HG03060 (cell line): ENCODE data around the gene CELSR1.

Experiments
- ATAC-seq: cut with Tn5 transposase; IDR thresholded peaks from one replicate; pipeline ENCODE4 v1.9.1; 2021; ENCODE audit warnings: low read depth, moderate number of reproducible peaks; ENCODE audit not compliant: unreplicated experiment

CELSR1 gene

GRCh38 chr22:46429325-46429853 lies 108.0 kb downstream of the CELSR1 start:
- no peak for ATAC-seq

- ATAC-seq: no peak
Measured at GRCh38 chr22:46428602-46429324, 108.7 kb downstream of the CELSR1 start.

DNA sequence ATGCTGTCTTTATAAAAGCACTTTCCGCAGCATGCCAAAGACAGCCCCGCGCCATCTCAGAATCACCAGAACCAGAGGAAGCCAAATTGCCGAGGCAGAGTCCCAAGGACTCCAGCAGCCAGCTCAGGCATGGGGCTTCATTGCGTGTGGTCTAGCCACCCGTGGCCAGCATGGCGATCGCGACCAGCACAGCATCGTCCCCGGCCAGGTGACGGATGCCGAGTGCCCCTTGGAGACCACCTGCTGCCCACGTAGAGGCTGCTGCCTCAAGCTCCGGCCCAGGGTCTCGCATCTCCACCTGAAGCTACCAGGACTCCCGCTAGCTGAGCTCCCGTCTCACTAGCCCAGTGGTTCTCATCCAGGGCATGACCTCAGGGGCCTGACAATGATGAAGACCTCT lies 109.2 kb downstream of the CELSR1 start:
- ATAC-seq: no peak

- ATAC-seq: no peak
Measured at GRCh38 chr22:46425016-46425415, 112.4 kb downstream of the CELSR1 start.

GRCh38 chr22:46424496-46424895 lies 112.9 kb downstream of the CELSR1 start:
- no peak for ATAC-seq

DNA sequence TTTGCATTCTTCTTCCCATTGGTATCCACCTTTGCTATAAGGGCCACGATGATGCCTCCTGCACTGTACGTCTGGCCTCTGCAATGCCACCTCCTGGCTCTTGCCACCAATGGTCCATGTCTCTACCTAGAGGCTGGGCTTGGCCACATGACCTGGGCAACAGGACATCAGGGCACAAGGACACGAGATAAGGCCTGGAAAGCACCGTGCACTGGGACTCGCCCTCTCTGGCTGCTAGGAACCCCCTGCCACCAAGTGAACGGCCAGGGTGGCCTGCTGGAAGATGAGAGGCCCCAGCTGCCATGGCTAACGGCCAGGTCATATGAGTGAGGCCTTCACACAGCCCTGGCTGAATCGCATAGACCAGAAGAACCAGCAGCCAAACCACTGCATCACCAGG lies 114.5 kb downstream of the CELSR1 start:
- no peak for ATAC-seq

- ATAC-seq: no peak
Measured at GRCh38 chr22:46421267-46421666, 116.2 kb downstream of the CELSR1 start.

- no peak for ATAC-seq
Measured at GRCh38 chr22:46419754-46420571, 117.5 kb downstream of the CELSR1 start.

GRCh38 chr22:46418827-46419226 lies 118.6 kb downstream of the CELSR1 start:
- no peak for ATAC-seq

DNA sequence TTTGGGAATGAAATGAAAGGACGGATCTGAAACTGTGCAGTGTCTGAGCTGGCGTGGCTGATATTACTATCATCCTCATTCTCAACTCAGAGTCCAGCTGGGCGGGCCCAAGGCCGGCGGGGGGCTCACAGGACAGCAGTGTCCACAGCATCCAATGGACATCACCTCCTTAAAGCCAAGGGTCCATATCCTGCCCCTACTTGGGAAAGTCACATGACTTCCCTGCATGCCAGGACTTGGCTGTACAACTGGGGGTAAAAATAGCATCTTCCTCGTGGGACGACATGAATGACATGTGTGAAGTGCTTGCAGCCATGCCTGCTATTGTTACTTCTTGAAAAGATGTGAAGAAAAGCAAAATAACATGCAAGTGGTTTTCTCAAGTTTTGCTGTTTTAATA lies 119.7 kb downstream of the CELSR1 start:
- ATAC-seq: no peak

DNA sequence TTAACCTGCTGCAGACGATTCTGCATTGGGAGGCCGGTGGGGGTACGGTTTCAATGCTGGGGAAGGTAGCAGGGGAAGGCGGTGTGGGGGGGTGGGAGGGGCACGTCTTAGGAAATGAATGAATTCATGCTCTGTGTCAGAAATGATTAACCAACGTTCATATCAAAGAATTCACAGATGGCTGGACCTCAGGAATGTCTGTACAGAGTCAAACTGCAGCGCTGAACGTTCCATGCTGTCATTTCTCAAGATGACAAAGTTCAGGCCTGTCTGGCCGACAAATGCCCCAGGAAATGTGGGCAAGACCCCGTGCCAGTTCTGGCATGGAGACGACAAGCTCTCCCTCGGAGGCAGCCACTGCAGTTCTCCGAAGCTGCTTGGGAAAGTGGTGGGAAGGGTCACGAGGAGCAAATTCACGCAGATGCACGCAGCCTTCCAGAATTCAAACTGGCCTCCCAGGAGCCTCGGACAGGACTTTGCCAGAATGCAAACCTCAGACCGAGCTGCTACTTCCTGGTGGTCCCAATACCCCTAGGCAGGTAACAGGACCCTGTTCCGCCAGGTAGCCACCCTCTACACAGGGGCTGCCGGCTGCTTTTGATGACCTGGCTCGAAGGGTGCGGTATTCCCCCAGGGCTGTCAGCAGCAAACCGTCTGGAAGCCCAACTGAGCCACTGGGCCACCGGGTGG lies 120.4 kb downstream of the CELSR1 start:
- no peak for ATAC-seq

- no peak for ATAC-seq
Measured at GRCh38 chr22:46416520-46416871, 120.9 kb downstream of the CELSR1 start.

- no peak for ATAC-seq
Measured at GRCh38 chr22:46415776-46416519, 121.5 kb downstream of the CELSR1 start.

DNA sequence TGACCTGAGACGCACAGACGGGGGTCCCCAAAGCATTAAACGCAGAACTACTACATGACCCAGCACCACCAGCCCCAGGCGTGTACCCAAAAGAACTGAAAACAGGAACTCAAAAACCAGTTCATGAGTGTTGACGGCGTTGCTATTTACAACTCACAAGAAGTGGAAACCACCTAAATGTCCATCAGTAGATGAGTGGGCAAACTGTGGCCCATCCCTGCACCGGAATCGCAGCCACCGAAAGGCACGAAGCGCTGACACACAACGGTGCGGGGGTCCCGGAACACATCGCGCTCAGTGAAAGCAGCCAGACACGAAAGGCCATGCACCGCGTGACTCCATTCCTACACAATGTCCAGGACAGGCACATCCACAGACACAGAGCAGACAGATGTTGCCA lies 122.7 kb downstream of the CELSR1 start:
- no peak for ATAC-seq

GRCh38 chr22:46413725-46414379 lies 123.6 kb downstream of the CELSR1 start:
- ATAC-seq: no peak

- no peak for ATAC-seq
Measured at GRCh38 chr22:46411347-46411746, 126.1 kb downstream of the CELSR1 start.

DNA sequence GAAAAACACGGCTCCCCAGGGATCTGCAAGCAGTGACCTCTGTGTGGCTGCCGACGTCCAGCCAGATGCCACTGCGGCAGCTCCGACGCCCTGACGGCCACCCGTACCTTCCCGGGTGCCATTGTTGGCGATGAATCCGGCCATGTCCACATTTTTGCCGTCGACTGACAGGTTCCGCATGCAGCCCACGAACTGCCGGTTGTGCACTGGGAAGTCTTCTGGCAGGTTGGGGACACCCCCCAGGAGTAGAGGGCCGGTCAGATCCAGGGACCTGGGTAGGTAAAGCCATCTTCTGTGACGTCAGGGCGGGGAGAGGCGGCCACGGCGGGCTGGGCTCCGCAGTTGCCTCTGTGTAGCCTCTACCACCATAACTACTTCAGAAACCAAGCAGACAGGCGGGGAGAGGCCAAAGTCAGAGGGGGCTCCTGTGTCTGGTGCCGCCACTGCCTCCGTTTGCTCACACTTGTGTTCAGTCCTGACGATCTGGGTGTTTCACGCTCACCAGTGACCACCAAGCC lies 127.1 kb downstream of the CELSR1 start:
- no peak for ATAC-seq

GRCh38 chr22:46409631-46410210 lies 127.7 kb downstream of the CELSR1 start:
- no peak for ATAC-seq
